ENCODE results near the gene HLA-B.
A peak's percentile ranks its signal among the peaks of the same experiment; 100 is the strongest.

Gene HLA-B

DNA sequence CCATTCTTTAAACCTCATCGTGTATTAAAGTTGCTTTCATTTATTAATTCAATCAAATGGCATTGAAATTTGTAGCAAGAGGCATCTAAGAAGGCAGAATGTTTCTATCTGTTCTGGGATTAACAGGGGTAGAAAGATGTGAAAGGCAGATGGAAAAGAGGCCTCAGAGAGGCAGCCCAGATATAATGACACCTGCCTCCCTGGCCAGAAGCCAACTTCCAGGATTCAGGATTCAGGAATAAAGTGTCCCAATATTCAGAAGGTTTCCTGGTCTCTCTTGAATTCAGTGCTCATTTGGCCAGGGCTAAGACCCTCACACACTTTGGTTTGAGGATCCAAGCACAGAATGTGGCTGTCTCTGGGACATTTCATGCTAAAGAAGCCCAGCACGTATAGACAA lies 39.9 kb downstream of the HLA-B start:
- H3K4me3 ChIP-seq (ENCODE audit: low read depth in 1 of 5, low read length in 5 of 5): no peak overlapping the region
- no peaks in the 10 kb centered on the region for H3K4me1 ChIP-seq (ENCODE audit: control insufficient read depth in 5 of 5, insufficient read depth in 5 of 5, low read length in 5 of 5)
- H3K27me3 ChIP-seq (ENCODE audit: control insufficient read depth in 5 of 5, insufficient read depth in 4 of 5, low read length in 5 of 5): peaks cover 0 to 4% (median 3%) of the 10 kb centered on the region in 5 donors
- H3K27ac ChIP-seq (ENCODE audit: low read depth, low read length): no peak overlapping the region
- no peaks in the 10 kb centered on the region for H3K36me3 ChIP-seq (ENCODE audit: control insufficient read depth in 5 of 5, insufficient read depth in 5 of 5, low read length in 5 of 5)
- no peak overlapping the region for H3K9ac ChIP-seq (ENCODE audit: low read length in 5 of 5)
- H3K9me3 ChIP-seq (ENCODE audit: control insufficient read depth in 5 of 5, low read length in 5 of 5): no peaks in the 10 kb centered on the region

DNA sequence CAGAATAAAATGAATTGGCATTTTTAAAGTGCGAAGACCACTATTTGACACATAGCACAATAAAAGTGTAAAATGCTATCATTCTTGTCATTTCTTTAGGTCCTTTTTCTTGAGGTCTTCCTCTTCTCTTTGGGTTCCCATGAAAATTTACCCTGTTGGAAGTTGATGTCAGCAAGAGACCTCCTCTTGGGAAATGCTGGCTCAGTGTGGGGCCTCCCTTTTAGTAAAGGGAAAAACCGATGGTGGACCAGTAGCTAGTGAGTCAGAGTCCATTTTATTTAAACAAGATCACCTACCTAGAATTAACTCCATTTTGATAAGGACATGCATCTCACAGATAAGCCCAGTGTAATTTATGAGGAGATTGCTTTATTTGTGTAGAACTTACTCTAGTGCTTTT lies 47.3 kb downstream of the HLA-B start:
- Histone ChIP-seq H3K4me3 (ENCODE audit: low read depth in 1 of 5, low read length in 5 of 5) (no peak overlapping the region), H3K9ac (ENCODE audit: low read length in 5 of 5) (no peak overlapping the region), H3K36me3 (ENCODE audit: control insufficient read depth in 5 of 5, insufficient read depth in 5 of 5, low read length in 5 of 5) (no peaks in the 10 kb centered on the region), H3K27ac (ENCODE audit: low read depth, low read length) (no peak overlapping the region), H3K9me3 (ENCODE audit: control insufficient read depth in 5 of 5, low read length in 5 of 5) (no peaks in the 10 kb centered on the region), H3K27me3 (ENCODE audit: control insufficient read depth in 5 of 5, insufficient read depth in 4 of 5, low read length in 5 of 5) (peaks cover 7 to 35% (median 20%) of the 10 kb centered on the region in 5 donors), H3K4me1 (ENCODE audit: control insufficient read depth in 5 of 5, insufficient read depth in 5 of 5, low read length in 5 of 5) (peaks cover 0 to 11% (median 9%) of the 10 kb centered on the region in 5 donors)

DNA sequence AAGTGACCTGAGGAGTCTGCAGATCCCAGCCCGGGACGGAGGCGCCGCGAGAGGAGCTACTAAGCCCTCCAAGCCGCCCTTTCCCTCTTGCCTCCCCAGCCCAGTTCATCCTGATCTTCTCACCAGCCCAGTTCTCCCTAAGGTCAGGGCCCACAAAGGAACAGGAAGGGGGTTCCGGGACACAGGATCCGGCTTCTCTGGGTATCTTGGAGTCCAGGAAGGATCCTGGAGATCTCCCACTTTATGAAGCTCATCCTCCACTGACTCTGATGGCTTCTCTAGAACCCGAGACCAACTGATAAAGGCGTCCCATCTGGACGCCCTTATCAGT lies 48.2 kb downstream of the HLA-B start:
- Histone ChIP-seq H3K9me3 (ENCODE audit: control insufficient read depth in 5 of 5, low read length in 5 of 5) (no peaks in the 10 kb centered on the region), H3K36me3 (ENCODE audit: control insufficient read depth in 5 of 5, insufficient read depth in 5 of 5, low read length in 5 of 5) (no peaks in the 10 kb centered on the region), H3K27ac (ENCODE audit: low read depth, low read length) (no peak overlapping the region), H3K9ac (ENCODE audit: low read length in 5 of 5) (no peak overlapping the region), H3K4me1 (ENCODE audit: control insufficient read depth in 5 of 5, insufficient read depth in 5 of 5, low read length in 5 of 5) (peaks cover 0 to 11% (median 9%) of the 10 kb centered on the region in 5 donors), H3K27me3 (ENCODE audit: control insufficient read depth in 5 of 5, insufficient read depth in 4 of 5, low read length in 5 of 5) (peaks cover 7 to 35% (median 20%) of the 10 kb centered on the region in 5 donors), H3K4me3 (ENCODE audit: low read depth in 1 of 5, low read length in 5 of 5) (peak overlapping the region in 3 of 5 donors; percentile 2 to 55 (median 52))

DNA sequence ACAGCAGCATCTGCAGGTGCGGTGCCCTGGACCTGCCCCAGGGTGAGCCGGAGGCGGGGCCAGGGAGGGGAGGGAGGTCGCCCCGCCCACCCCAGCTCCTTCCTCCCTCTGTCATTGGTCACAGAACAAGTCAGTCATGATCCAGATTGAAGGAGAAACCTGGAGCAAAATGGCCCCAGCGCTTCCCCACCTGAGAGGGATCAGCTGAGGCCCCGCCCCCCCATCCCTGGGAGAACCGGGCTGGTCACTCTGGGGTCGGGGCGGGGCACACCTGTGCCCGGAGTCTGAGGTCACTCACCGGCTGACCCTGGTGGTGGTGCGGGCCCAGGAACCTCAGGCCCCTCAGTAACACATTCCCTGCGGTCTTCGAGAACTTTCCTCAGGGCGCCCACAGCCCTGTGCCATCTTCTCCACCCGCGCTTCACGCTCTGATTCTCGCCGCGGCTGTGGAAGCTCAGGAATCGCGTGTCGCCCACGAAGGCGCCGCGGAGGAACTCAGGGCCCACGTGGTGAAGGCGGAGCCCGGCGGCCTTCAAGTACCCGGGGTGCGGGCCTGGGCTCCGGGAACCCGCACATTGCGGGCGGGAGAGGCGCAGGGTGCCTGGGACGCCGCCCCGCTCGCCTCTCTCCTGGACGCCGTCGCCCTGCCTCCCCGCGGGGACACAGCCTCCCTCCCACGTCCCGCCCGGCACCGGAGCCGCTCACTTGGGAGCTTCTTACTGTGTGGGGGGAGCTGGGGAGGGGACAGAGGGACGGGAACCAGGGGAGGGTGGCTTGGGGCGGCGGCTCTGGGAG lies 48.7 kb downstream of the HLA-B start:
- Histone ChIP-seq H3K9ac (ENCODE audit: low read length in 5 of 5) (no peak overlapping the region), H3K4me1 (ENCODE audit: control insufficient read depth in 5 of 5, insufficient read depth in 5 of 5, low read length in 5 of 5) (peaks cover 0 to 11% (median 9%) of the 10 kb centered on the region in 5 donors), H3K9me3 (ENCODE audit: control insufficient read depth in 5 of 5, low read length in 5 of 5) (no peaks in the 10 kb centered on the region), H3K36me3 (ENCODE audit: control insufficient read depth in 5 of 5, insufficient read depth in 5 of 5, low read length in 5 of 5) (no peaks in the 10 kb centered on the region), H3K27me3 (ENCODE audit: control insufficient read depth in 5 of 5, insufficient read depth in 4 of 5, low read length in 5 of 5) (peaks cover 7 to 35% (median 23%) of the 10 kb centered on the region in 5 donors), H3K27ac (ENCODE audit: low read depth, low read length) (no peak overlapping the region), H3K4me3 (ENCODE audit: low read depth in 1 of 5, low read length in 5 of 5) (peak overlapping the region in 4 of 5 donors; percentile 2 to 55 (median 43))

DNA sequence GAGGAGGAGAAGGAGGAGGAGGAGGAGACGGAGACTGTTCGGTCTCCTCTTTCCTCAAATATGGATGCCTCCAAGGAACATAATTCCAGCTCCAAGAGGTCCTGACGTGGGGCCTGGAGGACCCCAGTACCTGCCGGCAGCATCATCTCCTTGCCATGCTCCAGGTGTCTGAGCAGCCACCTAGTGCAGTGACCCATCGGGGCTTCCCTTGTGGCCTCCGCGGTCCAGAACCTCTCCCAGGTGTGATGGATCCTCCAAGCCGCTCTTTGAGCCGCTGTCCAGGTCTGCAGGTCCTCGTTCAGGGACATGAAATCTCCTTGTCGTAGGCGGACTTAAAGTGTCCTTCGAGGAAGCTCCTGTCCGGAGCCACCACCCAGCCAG lies 49.3 kb downstream of the HLA-B start:
- Histone ChIP-seq H3K9me3 (ENCODE audit: control insufficient read depth in 5 of 5, low read length in 5 of 5) (no peaks in the 10 kb centered on the region), H3K27me3 (ENCODE audit: control insufficient read depth in 5 of 5, insufficient read depth in 4 of 5, low read length in 5 of 5) (peaks cover 4 to 35% (median 26%) of the 10 kb centered on the region in 5 donors), H3K4me3 (ENCODE audit: low read depth in 1 of 5, low read length in 5 of 5) (peak overlapping the region in 1 of 5 donors; percentile 34), H3K4me1 (ENCODE audit: control insufficient read depth in 5 of 5, insufficient read depth in 5 of 5, low read length in 5 of 5) (peaks cover 0 to 11% (median 9%) of the 10 kb centered on the region in 5 donors), H3K9ac (ENCODE audit: low read length in 5 of 5) (no peak overlapping the region), H3K36me3 (ENCODE audit: control insufficient read depth in 5 of 5, insufficient read depth in 5 of 5, low read length in 5 of 5) (no peaks in the 10 kb centered on the region), H3K27ac (ENCODE audit: low read depth, low read length) (no peak overlapping the region)

DNA sequence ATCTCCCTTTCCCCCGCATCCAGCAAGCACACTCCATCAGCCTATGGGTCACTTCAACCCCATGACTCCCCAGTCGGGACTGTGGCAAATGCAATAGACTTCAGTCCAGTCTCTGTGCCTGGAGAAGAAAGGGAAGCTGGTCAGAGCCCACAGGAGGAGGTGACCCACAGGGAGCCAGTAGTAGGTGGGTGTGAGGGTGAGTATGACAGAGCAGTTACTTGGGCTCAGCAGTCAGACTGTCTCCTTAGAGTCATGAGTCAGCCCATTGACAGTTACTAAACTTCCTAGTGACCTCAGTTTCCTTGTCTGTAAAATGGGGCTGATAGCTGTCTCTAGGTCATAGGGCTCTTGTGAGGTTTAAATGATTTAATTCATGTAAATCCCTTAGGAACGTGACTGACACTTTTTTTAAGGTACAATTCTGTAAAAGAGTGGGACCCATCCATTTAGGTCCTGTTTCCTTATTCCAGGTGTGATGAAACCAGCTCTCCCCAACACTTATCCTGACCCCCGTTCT lies 51.2 kb downstream of the HLA-B start:
- H3K36me3 ChIP-seq (ENCODE audit: control insufficient read depth in 5 of 5, insufficient read depth in 5 of 5, low read length in 5 of 5): no peaks in the 10 kb centered on the region
- H3K9ac ChIP-seq (ENCODE audit: low read length in 5 of 5): no peak overlapping the region
- H3K9me3 ChIP-seq (ENCODE audit: control insufficient read depth in 5 of 5, low read length in 5 of 5): no peaks in the 10 kb centered on the region
- peaks cover 0 to 11% (median 9%) of the 10 kb centered on the region in 5 donors for H3K4me1 ChIP-seq (ENCODE audit: control insufficient read depth in 5 of 5, insufficient read depth in 5 of 5, low read length in 5 of 5)
- peaks cover 8 to 31% (median 26%) of the 10 kb centered on the region in 5 donors for H3K27me3 ChIP-seq (ENCODE audit: control insufficient read depth in 5 of 5, insufficient read depth in 4 of 5, low read length in 5 of 5)
- H3K4me3 ChIP-seq (ENCODE audit: low read depth in 1 of 5, low read length in 5 of 5): no peak overlapping the region
- H3K27ac ChIP-seq (ENCODE audit: low read depth, low read length): no peak overlapping the region

DNA sequence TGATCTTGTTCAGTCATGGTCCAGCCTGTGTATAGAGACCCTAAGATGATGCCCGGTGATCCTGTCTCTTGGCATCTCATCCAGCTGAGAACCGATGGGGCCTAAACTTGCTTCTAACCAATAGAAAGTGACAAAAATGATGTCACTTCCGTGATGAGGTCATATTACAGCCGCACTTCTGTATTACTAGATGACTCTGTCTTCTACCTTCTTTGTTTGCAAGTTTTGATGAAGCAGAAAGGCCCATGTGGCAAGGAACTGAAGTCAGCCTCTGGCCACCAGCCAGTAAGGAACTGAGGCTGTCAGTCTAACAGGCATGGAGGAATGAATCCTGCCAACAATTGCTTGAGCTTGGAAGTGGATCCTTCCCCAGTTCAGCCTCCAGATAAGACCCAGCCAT lies 52.3 kb downstream of the HLA-B start:
- Histone ChIP-seq H3K4me3 (ENCODE audit: low read depth in 1 of 5, low read length in 5 of 5) (no peak overlapping the region), H3K9ac (ENCODE audit: low read length in 5 of 5) (no peak overlapping the region), H3K9me3 (ENCODE audit: control insufficient read depth in 5 of 5, low read length in 5 of 5) (no peaks in the 10 kb centered on the region), H3K27me3 (ENCODE audit: control insufficient read depth in 5 of 5, insufficient read depth in 4 of 5, low read length in 5 of 5) (peaks cover 8 to 25% (median 20%) of the 10 kb centered on the region in 5 donors), H3K36me3 (ENCODE audit: control insufficient read depth in 5 of 5, insufficient read depth in 5 of 5, low read length in 5 of 5) (no peaks in the 10 kb centered on the region), H3K27ac (ENCODE audit: low read depth, low read length) (no peak overlapping the region), H3K4me1 (ENCODE audit: control insufficient read depth in 5 of 5, insufficient read depth in 5 of 5, low read length in 5 of 5) (peaks cover 0 to 11% (median 9%) of the 10 kb centered on the region in 5 donors)

Data from subcutaneous abdominal adipose tissue (tissue), 5 donors.